A673 (cell line): ENCODE measurements around the gene SLC12A7.

Source experiments
- CTCF ChIP-seq: fragments of 300-800, 200-600 bp; sonication (generic); conservative IDR thresholded peaks from 2 replicates; pipeline ENCODE4 v1.5.1; 2017; ENCODE audit warnings: low read depth, mild to moderate bottlenecking, antibody characterized with exemption, low read length, moderate library complexity, mixed read lengths
- EZH2 ChIP-seq: fragments of 200-600 bp; sonication (generic); IDR thresholded peaks from 2 replicates; pipeline ENCODE4 v1.6.1; 2017; ENCODE audit warnings: borderline replicate concordance, low read depth, mild to moderate bottlenecking, mixed read lengths, antibody characterized with exemption, low read length; ENCODE audit not compliant: poor library complexity, severe bottlenecking

GRCh38 chr5:1113805-1114586, 2.1 kb upstream of the SLC12A7 start:
- TF ChIP-seq CTCF (no peak), EZH2 (no peak)
